ENCODE data around the gene MPZL1. TPM values are rescaled to one million over a fixed set of nuclear protein-coding genes. Genes with fewer than 3 reads are reported as not detected.

Gene MPZL1
- 34.4 TPM for total RNA-seq
- long read RNA-seq, full-length matches to known transcripts: 53 of 63 reads
- long read RNA-seq, partial matches to known transcripts: 0 of 63 reads
- long read RNA-seq, other reads (novel, unspliced or antisense): 10 of 63 reads

- DNase-seq: peak; percentile 97
- intact Hi-C loops (cut with DNase I): loop anchor here (5.0 kb wide), 2 partner anchors 36 to 81 kb away; no protein-coding TSS in a partner anchor
These were observed at the start of gene MPZL1 for GRCh38 chr1:167721617-167722151. TSS of gene MPZL1 (plus strand) at chr1:167721982. CDS start at chr1:167722152, 170 bp downstream.

DNA sequence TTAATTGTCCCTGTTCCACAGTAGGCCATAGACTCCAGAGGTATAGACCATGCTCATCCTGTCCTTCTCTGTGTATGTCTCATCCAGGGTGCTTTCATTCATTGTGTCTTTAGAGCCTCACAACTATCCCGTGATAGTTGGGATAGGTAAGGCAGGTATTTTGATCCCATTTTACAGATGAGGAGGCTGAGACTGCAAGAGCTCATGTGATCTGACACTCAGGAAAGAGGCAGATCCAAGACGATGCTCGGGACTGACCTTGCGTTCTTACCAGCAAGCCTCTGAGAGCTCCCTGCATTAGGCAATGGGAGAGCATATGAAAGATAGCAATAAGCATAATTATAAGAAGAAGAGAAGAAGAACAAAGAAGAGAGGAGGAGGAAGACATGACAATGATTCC, 49.0 kb upstream of the MPZL1 start:
- ATAC-seq (ENCODE audit: poor library complexity) (no peak), DNase-seq (no peak)
- intact Hi-C loops (cut with DNase I): no loop called here

More at GRCh38 chr1:167721617-167722151, at the start of gene MPZL1:
- ATAC-seq (ENCODE audit: poor library complexity): peak; percentile 98

DNA sequence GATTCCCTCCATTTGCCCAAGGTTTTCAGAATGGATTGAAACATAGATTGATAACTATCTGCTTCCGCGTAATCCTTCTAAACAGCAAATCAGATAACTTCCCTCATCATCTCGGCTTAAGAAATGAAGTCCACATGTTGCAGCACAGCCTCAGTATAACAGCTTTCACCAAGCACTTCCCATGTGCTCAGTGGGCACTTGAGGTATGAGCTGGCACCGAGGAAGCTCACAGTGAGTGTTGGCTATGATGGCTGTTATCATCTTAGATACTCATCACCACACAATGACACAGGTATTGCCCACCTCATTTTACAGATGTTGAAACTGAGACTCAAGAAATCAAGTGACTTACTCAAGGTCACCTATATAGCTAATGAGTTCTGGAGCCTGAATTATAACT, 48.5 kb upstream of the MPZL1 start:
- ATAC-seq (ENCODE audit: poor library complexity) (no peak), DNase-seq (no peak)
- intact Hi-C loops (cut with DNase I): no loop called here

DNA sequence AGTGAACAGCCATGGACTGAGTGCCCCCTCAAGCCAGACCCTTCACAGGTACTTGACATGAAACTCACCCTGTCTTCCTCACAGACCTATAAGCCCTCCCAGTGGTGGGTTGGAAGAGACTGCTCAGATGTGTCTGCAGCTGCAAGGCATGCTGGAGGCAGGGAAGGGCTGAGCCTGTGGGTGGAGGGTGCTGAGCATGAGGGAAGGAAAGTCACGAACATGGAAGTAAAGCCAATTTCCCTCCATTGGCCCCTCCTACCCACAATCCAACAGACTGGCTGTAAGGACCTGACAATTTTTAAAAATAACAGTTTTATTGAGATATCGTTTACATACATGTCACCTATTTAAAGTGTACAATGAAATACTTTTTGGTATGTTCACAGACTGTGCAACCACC, 47.6 kb upstream of the MPZL1 start:
- intact Hi-C loops (cut with DNase I): no loop called here
- DNase-seq (no peak), ATAC-seq (ENCODE audit: poor library complexity) (no peak)

DNA sequence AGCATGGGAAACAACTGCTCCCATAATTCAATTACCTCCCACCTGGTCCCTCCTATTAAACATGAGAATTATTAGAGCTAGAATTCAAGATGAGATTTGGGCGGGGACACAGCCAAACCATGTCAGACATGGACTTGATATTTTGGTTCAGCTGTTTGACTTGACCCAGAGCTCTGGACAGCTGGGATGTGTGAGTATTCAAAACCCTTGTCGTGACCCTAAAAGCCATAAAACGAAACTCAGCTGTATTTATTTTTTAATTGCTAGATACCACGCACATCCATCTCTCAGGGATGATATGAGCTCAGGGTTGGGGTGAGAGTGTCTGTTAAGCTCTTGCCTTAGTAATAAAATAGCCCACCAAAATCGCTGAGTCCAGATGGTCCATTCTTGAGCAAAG, 46.3 kb upstream of the MPZL1 start:
- intact Hi-C loops (cut with DNase I): no loop called here
- no peak for ATAC-seq (ENCODE audit: poor library complexity)
- DNase-seq: no peak

GRCh38 chr1:167676205-167676915, 45.4 kb upstream of the MPZL1 start:
- intact Hi-C loops (cut with DNase I): no loop called here
- DNase-seq (no peak), ATAC-seq (ENCODE audit: poor library complexity) (no peak)

DNA sequence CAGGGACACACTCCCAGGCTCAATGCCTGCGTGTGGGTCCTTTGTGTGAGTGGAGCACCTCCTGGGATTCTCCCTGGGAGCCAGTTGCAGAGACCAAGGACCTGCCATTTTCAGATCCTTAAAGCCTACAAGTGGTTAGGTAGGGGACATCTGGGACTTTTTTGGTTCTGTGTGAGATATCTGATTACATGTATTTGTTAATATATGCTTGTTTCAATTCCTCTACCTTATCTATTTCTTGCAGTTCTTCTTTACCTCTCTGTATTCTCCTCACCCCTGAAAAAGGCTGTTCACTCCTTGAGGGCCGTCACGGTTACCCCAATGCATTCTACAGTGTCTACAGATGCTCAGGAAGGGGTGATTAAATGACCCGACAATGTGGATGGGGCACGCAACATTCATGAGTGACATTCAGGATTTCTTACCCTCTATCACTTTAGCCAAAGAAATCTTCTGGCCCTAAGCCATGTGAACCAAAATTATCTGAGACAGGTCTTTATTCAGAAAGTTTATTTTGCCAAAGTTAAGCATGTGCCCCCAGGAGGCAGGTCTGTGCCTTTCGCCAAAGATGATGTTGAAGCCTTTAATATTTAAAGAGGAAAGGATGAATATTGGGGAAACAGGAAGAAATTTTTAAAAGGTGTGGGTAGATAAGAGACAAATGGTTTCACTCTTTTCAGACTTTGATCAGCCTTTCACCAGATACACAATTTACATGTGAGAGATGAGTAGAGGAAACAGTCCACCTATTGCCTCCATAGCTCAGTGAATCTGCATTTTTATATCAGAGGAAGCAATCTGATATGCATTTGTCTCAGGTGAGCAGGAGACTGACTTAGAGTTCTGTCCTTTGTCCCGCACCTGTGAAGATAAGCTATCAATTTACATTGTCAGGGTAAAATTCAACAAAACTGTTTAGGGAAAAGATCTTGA, 44.6 kb upstream of the MPZL1 start:
- ATAC-seq (ENCODE audit: poor library complexity) (no peak), DNase-seq (no peak)
- intact Hi-C loops (cut with DNase I): no loop called here

- no peak for DNase-seq
- intact Hi-C loops (cut with DNase I): no loop called here
- no peak for ATAC-seq (ENCODE audit: poor library complexity)
These were observed 43.4 kb upstream of the MPZL1 start for GRCh38 chr1:167678422-167678821.

DNA sequence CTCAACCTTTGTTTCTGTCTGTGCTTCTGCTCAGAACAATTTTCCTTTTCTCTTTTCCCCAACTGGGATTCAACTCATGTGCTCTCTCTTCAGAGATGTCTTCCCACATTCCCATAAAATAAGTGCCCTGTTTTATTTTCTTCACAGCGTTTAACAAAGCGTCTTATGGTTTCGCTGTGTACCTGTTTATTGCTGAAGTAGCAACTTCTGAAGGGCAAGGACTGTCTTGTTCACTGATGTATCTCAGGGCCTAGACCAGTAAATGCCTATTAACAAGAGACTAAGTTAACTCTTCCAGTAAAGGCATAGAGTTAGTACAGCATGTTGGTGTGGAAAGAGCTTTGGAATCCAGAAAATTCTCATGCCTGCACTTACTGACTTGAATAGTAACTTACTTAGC, 42.9 kb upstream of the MPZL1 start:
- ATAC-seq (ENCODE audit: poor library complexity): no peak
- DNase-seq: no peak
- intact Hi-C loops (cut with DNase I): no loop called here

- ATAC-seq (ENCODE audit: poor library complexity) (no peak), DNase-seq (no peak)
- intact Hi-C loops (cut with DNase I): no loop called here
These were observed 42.1 kb upstream of the MPZL1 start for GRCh38 chr1:167679714-167680113.

DNA sequence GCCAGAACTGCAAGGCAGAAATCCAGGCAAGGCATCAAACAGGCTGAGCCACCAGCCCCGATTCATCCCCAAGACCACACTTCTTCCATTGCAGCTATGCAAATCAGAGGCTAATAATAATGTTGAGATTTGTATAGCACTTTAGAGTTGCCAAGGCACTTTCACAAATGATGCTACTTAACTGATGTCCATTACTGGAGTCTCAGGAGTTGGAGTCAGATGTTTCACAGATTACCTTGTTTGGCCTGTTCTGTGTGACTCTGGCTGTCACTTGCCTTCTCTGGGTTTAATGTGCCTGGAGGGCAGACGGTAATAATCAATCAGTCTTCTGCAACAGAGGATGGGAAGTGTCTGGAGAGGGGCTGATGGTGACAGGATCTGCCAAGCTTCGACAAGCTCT, 40.8 kb upstream of the MPZL1 start:
- no peak for DNase-seq
- ATAC-seq (ENCODE audit: poor library complexity): no peak
- intact Hi-C loops (cut with DNase I): no loop called here

DNA sequence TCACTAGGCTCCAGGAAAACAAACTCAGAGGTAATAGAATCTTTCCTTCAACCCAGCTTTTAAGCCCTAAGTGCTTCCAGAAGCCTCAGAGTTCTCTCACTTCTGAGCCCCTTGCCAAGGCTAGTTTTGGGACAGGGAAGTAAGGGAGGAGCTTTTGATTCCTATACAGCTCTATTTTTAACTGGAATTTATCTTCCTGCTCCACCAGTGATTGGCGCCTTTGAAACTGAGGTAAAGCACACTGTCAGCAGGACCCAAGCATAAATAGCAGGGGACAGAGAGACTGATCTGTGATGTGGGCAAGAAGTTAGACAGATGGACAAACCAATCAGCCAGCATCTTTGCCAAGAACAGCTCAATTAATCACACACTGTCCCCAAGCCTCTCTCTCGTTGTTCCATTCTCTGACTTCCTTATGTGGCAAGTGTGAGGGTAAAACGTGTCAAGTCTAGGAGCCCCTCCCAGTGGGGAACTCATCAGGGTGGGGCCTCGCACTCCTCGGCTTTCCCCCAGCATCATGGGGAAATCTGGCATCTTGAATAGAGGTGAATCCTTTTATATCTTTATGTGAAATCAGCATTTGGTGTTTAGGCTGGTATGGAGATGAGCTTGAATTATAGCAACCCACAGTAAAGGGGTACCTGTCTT, 40.2 kb upstream of the MPZL1 start:
- no peak for DNase-seq
- intact Hi-C loops (cut with DNase I): no loop called here
- peak; percentile 75 for ATAC-seq (ENCODE audit: poor library complexity)

- DNase-seq (no peak), ATAC-seq (ENCODE audit: poor library complexity) (no peak)
- intact Hi-C loops (cut with DNase I): no loop called here
These were observed 38.6 kb upstream of the MPZL1 start for GRCh38 chr1:167683226-167683625.

DNA sequence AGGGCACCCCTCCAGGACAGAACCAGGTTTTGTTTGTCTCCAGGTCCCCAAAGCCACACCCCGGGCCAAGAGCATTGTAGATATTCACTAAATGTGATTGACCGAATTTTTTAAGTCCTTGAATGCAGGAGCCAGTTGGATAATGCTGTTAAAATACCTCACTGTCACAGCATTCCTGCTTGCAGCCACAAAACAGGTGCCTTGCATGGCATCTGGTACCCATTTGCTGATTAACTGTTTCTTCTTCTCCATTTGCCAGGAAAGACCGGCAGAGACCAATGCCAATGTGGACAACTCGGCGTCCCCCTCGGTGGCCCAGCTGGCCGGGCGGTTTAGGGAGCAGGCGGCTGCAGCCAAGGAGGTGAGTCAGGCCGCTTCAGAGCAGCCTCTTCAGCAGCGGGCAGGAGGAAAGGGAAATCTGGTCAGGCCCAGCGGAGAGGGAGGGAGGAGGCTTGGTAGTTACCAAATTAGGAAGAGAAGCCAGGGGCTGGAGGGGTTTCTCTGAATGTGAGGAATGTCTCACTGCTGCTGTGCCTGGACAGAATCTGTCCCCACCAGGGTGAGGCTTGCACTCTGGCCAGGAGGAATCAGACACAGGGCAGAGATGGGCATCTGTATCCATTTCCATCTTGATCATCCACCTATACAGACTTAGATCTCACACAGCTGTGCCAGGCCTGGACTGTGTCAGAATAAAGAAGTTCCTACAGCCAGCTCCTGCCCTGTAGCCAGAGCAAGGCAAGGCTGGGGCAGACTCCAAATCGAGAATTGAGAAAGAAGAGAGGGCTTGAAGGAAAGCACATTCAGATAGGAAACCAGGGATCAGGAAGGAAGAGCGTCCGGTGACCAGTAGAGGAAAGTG, 37.9 kb upstream of the MPZL1 start:
- DNase-seq (peak; percentile 57), ATAC-seq (ENCODE audit: poor library complexity) (peak; percentile 42)
- intact Hi-C loops (cut with DNase I): loop anchor here (2.0 kb wide), 1 partner anchor 53 kb away; the partner anchor contains the start of gene RCSD1

DNA sequence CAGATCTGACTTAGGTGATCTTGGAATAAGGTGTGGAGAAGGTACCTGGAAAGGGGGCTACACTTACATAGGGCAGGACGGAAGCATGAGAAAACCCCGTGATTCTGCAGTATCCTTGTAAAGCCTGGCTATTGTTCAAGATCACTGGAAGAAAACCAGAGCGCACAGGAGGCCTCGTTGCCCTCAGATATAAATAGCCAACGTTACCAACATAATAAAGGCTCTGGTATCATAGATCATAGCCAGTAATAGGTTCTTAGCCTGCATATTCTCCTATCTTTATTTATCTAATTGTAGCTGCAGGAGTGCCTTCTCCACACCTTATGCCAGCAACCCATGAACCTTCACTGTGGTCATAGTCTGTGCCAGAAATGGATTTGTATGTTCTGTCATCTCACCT, 35.9 kb upstream of the MPZL1 start:
- ATAC-seq (ENCODE audit: poor library complexity) (peak; percentile 37), DNase-seq (no peak)
- intact Hi-C loops (cut with DNase I): loop anchor here (2.0 kb wide), 1 partner anchor 55 kb away; the partner anchor contains the start of gene RCSD1

DNA sequence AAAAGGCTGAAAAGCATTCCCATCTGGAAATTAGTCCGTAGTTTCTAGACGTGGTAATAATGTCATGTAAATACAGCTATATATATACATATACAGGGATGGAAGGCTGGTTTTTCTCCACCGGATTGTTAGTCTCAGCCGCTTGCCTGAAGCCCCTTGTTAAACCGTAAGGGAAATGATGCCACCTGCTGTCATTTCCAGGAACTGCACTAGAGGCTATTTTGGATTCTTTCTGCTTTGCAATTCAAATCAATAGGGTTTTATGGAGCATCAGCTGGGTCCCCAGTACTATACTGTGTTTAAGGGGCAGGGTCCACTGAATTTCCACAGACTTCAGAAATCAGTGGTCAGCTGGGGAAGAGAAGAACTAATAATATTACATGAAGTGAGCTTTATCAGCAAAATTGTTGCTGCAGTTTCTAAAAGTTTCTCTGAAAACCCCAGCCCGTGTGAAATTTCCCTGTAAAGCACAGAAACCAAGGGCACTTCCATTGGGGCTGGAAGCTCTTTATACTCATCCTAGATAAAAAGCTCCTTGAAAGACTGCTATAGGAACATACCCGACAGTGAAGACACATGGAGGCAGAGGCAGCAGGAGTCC, 33.8 kb upstream of the MPZL1 start:
- ATAC-seq (ENCODE audit: poor library complexity) (peak; percentile 51), DNase-seq (no peak)
- intact Hi-C loops (cut with DNase I): loop anchor here (2.0 kb wide), 1 partner anchor 87 kb away; no protein-coding TSS in a partner anchor

DNA sequence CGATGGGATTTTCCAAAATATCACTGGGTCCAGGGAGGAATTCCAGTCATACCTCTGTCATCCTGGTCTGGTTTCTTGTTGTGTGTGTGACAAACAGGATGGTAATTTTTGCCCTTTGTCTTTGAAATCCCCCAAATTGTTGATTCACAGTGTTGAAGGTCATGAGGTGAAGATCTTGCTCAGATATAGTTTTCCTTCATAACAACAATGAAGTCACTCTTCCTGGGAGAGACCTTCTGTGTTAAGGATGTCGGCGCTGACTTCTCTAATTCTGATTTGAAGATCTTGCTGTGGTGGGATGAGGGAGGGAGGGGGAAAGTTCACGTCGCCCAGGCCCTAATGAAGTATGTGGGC, 32.2 kb upstream of the MPZL1 start:
- DNase-seq (no peak), ATAC-seq (ENCODE audit: poor library complexity) (no peak)
- intact Hi-C loops (cut with DNase I): loop anchor here (2.0 kb wide), 1 partner anchor 89 kb away; no protein-coding TSS in a partner anchor

Measured in Right ventricle myocardium superior (tissue), 1 donor.